ENCODE results near the gene NEK8. TPM values are rescaled to one million over a fixed set of nuclear protein-coding genes. Genes with fewer than 3 reads are reported as not detected.
A peak's percentile ranks its signal among the peaks of the same experiment; 100 is the strongest.

Gene NEK8
- total RNA-seq, 1 experiment from 2014 or later, result 8.6 TPM

DNA sequence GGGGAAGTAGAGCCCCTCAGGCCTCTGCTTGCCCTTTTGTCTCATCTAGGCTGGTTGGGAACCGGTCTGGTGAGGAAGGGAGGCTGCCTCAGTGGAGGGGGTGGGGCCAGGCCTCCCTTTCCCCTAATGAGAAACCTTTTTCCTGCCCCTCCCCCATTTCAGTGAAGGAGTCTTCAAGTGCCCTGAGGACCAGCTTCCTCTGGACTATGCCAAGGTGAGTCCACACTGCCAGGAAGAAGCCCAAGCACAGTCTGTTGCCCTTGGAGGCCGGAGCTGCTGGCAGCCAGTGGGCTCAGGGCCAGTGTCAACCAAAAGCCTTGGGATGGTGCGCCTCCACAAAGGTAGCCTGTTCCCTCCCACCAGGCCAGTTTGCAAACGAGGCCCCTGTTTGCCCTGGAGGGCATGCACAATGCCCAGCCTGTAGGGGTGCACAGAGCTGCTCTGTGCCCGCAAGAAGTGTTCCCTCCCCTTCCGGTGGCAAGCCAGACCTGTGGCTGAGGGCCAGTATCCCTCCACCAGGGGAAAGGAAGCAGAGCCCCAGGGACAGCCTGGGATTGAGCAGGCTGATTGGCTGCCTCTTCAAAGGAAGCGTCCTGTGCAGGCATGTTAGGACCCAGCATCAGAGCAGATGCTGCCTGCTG lies 18.6 kb downstream of the NEK8 start:
- H3K9me3 Mint-ChIP-seq (ENCODE audit: unreplicated experiment), result no peaks in the 10 kb centered on the region
- TF ChIP-seq CTCF (IDR thresholded peaks at IDR 0.05; ENCODE audit: unreplicated experiment), result no peak
- no TSS peak for BruUV-seq (replicated peaks)
- H3K36me3 Mint-ChIP-seq (ENCODE audit: insufficient read depth, unreplicated experiment), result peaks cover 74% of the 10 kb centered on the region
- POLR2A ChIA-PET, result interaction anchor here (1.8 to 17.3 kb wide), 8 partner anchors 16 to 205 kb away, joined by 6 to 1135 read pairs (median 14); partner anchors contain the start of genes DHRS13, NEK8, PHF12 and RPL23A
- DNase-seq (ENCODE audit: unreplicated experiment), result peak; percentile 88
- peaks cover 19% of the 10 kb centered on the region for H3K4me1 Mint-ChIP-seq (ENCODE audit: insufficient read depth, unreplicated experiment)
- peak overlapping the region; percentile 89 for H3K27ac Mint-ChIP-seq (ENCODE audit: low read depth, unreplicated experiment)
- no peaks in the 10 kb centered on the region for H3K27me3 Mint-ChIP-seq (ENCODE audit: insufficient read depth, unreplicated experiment)
- intact Hi-C loops (cut with micrococcal nuclease), result no loop called here
- H3K4me3 Mint-ChIP-seq (ENCODE audit: unreplicated experiment), result peak overlapping the region; percentile 91
- CTCF ChIA-PET, result interaction anchor here (1.0 to 15.1 kb wide), 5 partner anchors 12 to 151 kb away, joined by 3 to 365 read pairs (median 4); partner anchors contain the start of genes FLOT2, NEK8 and TLCD1

DNA sequence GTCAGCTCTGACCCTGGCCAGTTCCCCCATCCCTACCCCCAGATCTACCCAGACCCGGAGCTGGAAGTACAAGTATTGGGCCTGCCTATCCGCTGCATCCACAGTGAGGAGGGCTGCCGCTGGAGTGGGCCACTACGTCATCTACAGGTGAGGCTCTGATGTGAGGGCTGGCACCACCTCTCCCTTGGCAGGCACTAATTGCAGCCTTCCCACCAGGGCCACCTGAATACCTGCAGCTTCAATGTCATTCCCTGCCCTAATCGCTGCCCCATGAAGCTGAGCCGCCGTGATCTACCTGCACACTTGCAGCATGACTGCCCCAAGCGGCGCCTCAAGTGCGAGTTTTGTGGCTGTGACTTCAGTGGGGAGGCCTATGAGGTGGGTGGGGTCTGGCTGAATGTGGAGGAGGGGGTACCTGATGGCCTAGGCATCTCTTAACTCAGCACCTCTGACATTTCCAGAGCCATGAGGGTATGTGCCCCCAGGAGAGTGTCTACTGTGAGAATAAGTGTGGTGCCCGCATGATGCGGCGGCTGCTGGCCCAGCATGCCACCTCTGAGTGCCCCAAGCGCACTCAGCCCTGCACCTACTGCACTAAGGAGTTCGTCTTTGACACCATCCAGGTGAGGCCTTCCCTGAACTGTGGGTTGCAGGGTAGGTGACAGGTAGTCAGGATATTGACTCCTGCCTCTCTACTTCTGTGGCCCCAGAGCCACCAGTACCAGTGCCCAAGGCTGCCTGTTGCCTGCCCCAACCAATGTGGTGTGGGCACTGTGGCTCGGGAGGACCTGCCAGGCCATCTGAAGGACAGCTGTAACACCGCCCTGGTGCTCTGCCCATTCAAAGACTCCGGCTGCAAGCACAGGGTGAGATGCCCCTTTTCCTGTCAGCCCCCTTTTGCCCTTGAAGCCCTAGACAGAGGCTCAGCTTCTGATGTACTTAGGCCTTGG lies 19.5 kb downstream of the NEK8 start:
- no peak overlapping the region for H3K4me3 Mint-ChIP-seq (ENCODE audit: unreplicated experiment)
- ChIA-PET CTCF (interaction anchor here (0.6 to 15.1 kb wide), 5 partner anchors 14 to 150 kb away, joined by 3 to 365 read pairs (median 5); partner anchors contain the start of genes FLOT2, NEK8, RPL23A and TLCD1), POLR2A (interaction anchor here (1.1 to 17.3 kb wide), 5 partner anchors 15 to 202 kb away, joined by 3 to 1135 read pairs (median 7); partner anchors contain the start of genes FLOT2, NEK8, RPL23A and TLCD1)
- TF ChIP-seq CTCF (IDR thresholded peaks at IDR 0.05; ENCODE audit: unreplicated experiment), result no peak
- no peak for DNase-seq (ENCODE audit: unreplicated experiment)
- intact Hi-C loops (cut with micrococcal nuclease), result no loop called here
- peaks cover 83% of the 10 kb centered on the region for H3K36me3 Mint-ChIP-seq (ENCODE audit: insufficient read depth, unreplicated experiment)
- no peaks in the 10 kb centered on the region for H3K27me3 Mint-ChIP-seq (ENCODE audit: insufficient read depth, unreplicated experiment)
- peak overlapping the region; percentile 62 for H3K27ac Mint-ChIP-seq (ENCODE audit: low read depth, unreplicated experiment)
- no peaks in the 10 kb centered on the region for H3K9me3 Mint-ChIP-seq (ENCODE audit: unreplicated experiment)
- peaks cover 15% of the 10 kb centered on the region for H3K4me1 Mint-ChIP-seq (ENCODE audit: insufficient read depth, unreplicated experiment)
- BruUV-seq (replicated peaks), result no TSS peak

DNA sequence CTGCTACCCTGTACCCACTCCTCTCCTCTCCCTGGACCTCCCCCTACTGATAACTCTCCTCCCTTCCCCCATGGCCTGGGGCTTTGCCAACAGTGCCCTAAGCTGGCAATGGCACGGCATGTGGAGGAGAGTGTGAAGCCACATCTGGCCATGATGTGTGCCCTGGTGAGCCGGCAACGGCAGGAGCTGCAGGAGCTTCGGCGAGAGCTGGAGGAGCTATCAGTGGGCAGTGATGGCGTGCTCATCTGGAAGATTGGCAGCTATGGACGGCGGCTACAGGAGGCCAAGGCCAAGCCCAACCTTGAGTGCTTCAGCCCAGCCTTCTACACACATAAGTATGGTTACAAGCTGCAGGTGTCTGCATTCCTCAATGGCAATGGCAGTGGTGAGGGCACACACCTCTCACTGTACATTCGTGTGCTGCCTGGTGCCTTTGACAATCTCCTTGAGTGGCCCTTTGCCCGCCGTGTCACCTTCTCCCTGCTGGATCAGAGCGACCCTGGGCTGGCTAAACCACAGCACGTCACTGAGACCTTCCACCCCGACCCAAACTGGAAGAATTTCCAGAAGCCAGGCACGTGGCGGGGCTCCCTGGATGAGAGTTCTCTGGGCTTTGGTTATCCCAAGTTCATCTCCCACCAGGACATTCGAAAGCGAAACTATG lies 20.4 kb downstream of the NEK8 start:
- no peak for DNase-seq (ENCODE audit: unreplicated experiment)
- Mint-ChIP-seq H3K4me3 (ENCODE audit: unreplicated experiment) (no peak overlapping the region), H3K4me1 (ENCODE audit: insufficient read depth, unreplicated experiment) (peaks cover 13% of the 10 kb centered on the region), H3K36me3 (ENCODE audit: insufficient read depth, unreplicated experiment) (peaks cover 83% of the 10 kb centered on the region), H3K27me3 (ENCODE audit: insufficient read depth, unreplicated experiment) (no peaks in the 10 kb centered on the region), H3K9me3 (ENCODE audit: unreplicated experiment) (no peaks in the 10 kb centered on the region), H3K27ac (ENCODE audit: low read depth, unreplicated experiment) (peak overlapping the region; percentile 62)
- BruUV-seq (replicated peaks), result no TSS peak
- intact Hi-C loops (cut with micrococcal nuclease), result no loop called here
- TF ChIP-seq CTCF (IDR thresholded peaks at IDR 0.05; ENCODE audit: unreplicated experiment), result no peak
- ChIA-PET CTCF (interaction anchor here (0.6 to 15.1 kb wide), 10 partner anchors 9 to 174 kb away, joined by 3 to 365 read pairs (median 4); partner anchors contain the start of genes NEK8, RPL23A and TLCD1), POLR2A (interaction anchor here (1.1 to 17.3 kb wide), 5 partner anchors 22 to 203 kb away, joined by 3 to 1135 read pairs (median 6); partner anchors contain the start of genes FLOT2, NEK8, PHF12 and RPL23A)

Measured in MCF 10A (cell line).